GM23338 (cell line): ENCODE data around the gene EEF1E1. TPM values are rescaled to one million over a fixed set of nuclear protein-coding genes. Genes with fewer than 3 reads are reported as not detected.

ENCODE experiments used
- ATAC-seq: fragments of 200-7000 bp; cut with Tn5 transposase; 3 replicates; pipeline ENCODE4 v1.9.1; 2020
- DNase-seq: peaks from one replicate; pipeline ENCODE4 v3.0.0-alpha.2; 2015; ENCODE audit warnings: low spot score
- H2AFZ ChIP-seq: fragments of 200-600 bp; sonication (generic); 2 replicates; pipeline ENCODE4 v1.8.0; 2016; ENCODE audit warnings: antibody characterized with exemption, mild to moderate bottlenecking, moderate library complexity
- H3F3A ChIP-seq: fragments of 200-600 bp; sonication (generic); replicated peaks from 2 replicates; pipeline ENCODE4 v1.8.0; 2017; ENCODE audit warnings: antibody characterized with exemption, mixed run types, low read depth
- H3K27ac ChIP-seq: fragments of 200-600 bp; sonication (generic); 2 replicates; pipeline ENCODE4 v1.6.1; 2016; ENCODE audit warnings: low read depth
- H3K27me3 ChIP-seq: fragments of 200-600 bp; sonication (generic); 2 replicates; pipeline ENCODE4 v1.8.0; 2016; ENCODE audit warnings: mild to moderate bottlenecking, mixed run types, moderate library complexity; ENCODE audit not compliant: insufficient read depth
- H3K36me3 ChIP-seq: fragments of 200-600 bp; sonication (generic); 2 replicates; pipeline ENCODE4 v1.8.0; 2016; ENCODE audit warnings: mild to moderate bottlenecking; ENCODE audit not compliant: insufficient read depth
- H3K4me1 ChIP-seq: fragments of 200-600 bp; sonication (generic); 2 replicates; pipeline ENCODE4 v1.8.0; 2016; ENCODE audit warnings: mild to moderate bottlenecking, moderate library complexity; ENCODE audit not compliant: insufficient read depth
- H3K4me2 ChIP-seq: fragments of 200-600 bp; sonication (generic); 2 replicates; pipeline ENCODE4 v1.7.1; 2017; ENCODE audit warnings: mixed run types
- H3K4me3 ChIP-seq: fragments of 200-600 bp; sonication (generic); 2 replicates; pipeline ENCODE4 v1.6.1; 2016; ENCODE audit warnings: mixed run types
- H3K79me2 ChIP-seq: fragments of 200-600 bp; sonication (generic); replicated peaks from 2 replicates; pipeline ENCODE4 v1.8.0; 2017; ENCODE audit warnings: mild to moderate bottlenecking; ENCODE audit not compliant: insufficient read depth
- H3K9me2 ChIP-seq: fragments of 200-600 bp; sonication (generic); 2 replicates; pipeline ENCODE4 v1.8.0; 2017; ENCODE audit not compliant: insufficient read depth
- H4K20me1 ChIP-seq: fragments of 200-600 bp; sonication (generic); replicated peaks from 2 replicates; pipeline ENCODE4 v1.8.0; 2017; ENCODE audit warnings: mild to moderate bottlenecking; ENCODE audit not compliant: insufficient read depth
- H3K27ac Mint-ChIP-seq: 2 replicates; pipeline ENCODE4 v1.8.0; 2020; ENCODE audit warnings: inconsistent platforms, mild to moderate bottlenecking, moderate library complexity, mixed read lengths
- H3K27me3 Mint-ChIP-seq: 3 replicates; pipeline ENCODE4 v1.8.0; 2022; ENCODE audit warnings: low read depth, mild to moderate bottlenecking, moderate library complexity, mixed read lengths, inconsistent platforms; ENCODE audit not compliant: insufficient read depth, poor library complexity
- H3K36me3 Mint-ChIP-seq: 3 replicates; pipeline ENCODE4 v1.8.0; 2021; ENCODE audit warnings: low read depth, mild to moderate bottlenecking, inconsistent platforms, moderate library complexity, mixed read lengths
- H3K4me1 Mint-ChIP-seq: 3 replicates; pipeline ENCODE4 v1.8.0; 2020; ENCODE audit warnings: mild to moderate bottlenecking, inconsistent platforms, mixed read lengths
- H3K4me3 Mint-ChIP-seq: 3 replicates; pipeline ENCODE4 v1.8.0; 2021; ENCODE audit warnings: moderate library complexity, mild to moderate bottlenecking, inconsistent platforms, mixed read lengths
- H3K9me3 Mint-ChIP-seq: 3 replicates; pipeline ENCODE4 v1.8.0; 2020; ENCODE audit warnings: moderate library complexity, mild to moderate bottlenecking, inconsistent platforms, mixed read lengths
- CREB1 ChIP-seq: fragments of 250-450 bp; sonication (Bioruptor Pico); IDR thresholded peaks from 2 replicates; pipeline ENCODE4 v1.5.0; 2020; ENCODE audit warnings: low read depth, mild to moderate bottlenecking, moderate library complexity
- ETS1 ChIP-seq: IDR thresholded peaks from 2 replicates; pipeline ENCODE4 v1.6.1; 2016; ENCODE audit warnings: antibody characterized with exemption
- EZH2 ChIP-seq: fragments of 200-600 bp; sonication (generic); IDR thresholded peaks from one replicate; pipeline ENCODE4 v1.8.0; 2017; ENCODE audit warnings: antibody characterized with exemption, mild to moderate bottlenecking, low read depth; ENCODE audit not compliant: unreplicated experiment
- EZH2phosphoT487 ChIP-seq: fragments of 200-600 bp; sonication (generic); IDR thresholded peaks from one replicate; pipeline ENCODE4 v1.8.1; 2018; ENCODE audit warnings: antibody characterized with exemption; ENCODE audit not compliant: unreplicated experiment
- JUNB ChIP-seq: IDR thresholded peaks from one replicate; pipeline ENCODE4 v1.6.1; 2016; ENCODE audit warnings: antibody characterized with exemption; ENCODE audit not compliant: unreplicated experiment
- NANOG ChIP-seq: IDR thresholded peaks from 2 replicates; pipeline ENCODE4 v1.6.1; 2016; ENCODE audit warnings: antibody characterized with exemption, borderline replicate concordance
- POLR2AphosphoS5 ChIP-seq: IDR thresholded peaks from 2 replicates; pipeline ENCODE4 v1.6.1; 2016; ENCODE audit warnings: antibody characterized with exemption, low read depth
- ZNF114 ChIP-seq: fragments of 250-450 bp; sonication (Bioruptor Pico); IDR thresholded peaks from 2 replicates; pipeline ENCODE4 v1.5.0; 2020; ENCODE audit warnings: mild to moderate bottlenecking, moderate library complexity
- polyA plus RNA-seq: library from polyadenylated mRNA; unstranded; fragments of >200 nt; fragmentation: Nextera tagmentation; extraction: Ambion mirVana; gene quantifications from 2 replicates; pipeline ENCODE4 v1.2.1, GENCODE V29; 2016
- total RNA-seq: library from RNA; depleted of rRNA; stranded (reverse); fragments of >200 nt; shearing (Covaris generic); gene quantifications from 2 replicates; pipeline ENCODE4 v1.2.3, GENCODE V29; 2014
- TF ChIP-seq, protein P1 (sequence below): fragments of 250-450 bp; sonication (Bioruptor Pico); IDR thresholded peaks from 2 replicates; pipeline ENCODE4 v1.5.0; 2020; ENCODE audit warnings: mild to moderate bottlenecking, moderate library complexity

Gene EEF1E1
- total and polyA plus RNA-seq, 2 experiments from 2014 or later: 298 to 317 TPM

DNA sequence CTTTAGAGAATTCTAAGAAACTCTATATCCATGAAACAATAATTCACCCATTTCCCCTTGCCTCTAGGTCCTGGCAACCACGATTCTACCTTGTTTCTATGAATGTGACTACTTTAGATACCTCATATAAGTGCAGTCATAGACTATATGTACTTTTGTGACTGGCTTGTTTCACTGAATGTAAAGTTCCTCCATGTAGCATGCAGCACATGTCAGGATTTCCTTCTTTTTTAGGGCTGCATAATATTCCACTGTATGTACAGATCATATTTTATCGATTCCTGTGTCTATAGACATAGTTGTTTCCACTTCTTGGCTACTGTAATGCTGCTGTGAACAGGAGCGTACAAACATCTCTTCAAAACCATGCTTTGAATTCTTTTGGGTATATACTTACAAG, 11.7 kb downstream of the EEF1E1 start (continued):
- TF ChIP-seq ETS1 (no peak), JUNB (no peak), NANOG (no peak), POLR2AphosphoS5 (no peak)
- TF ChIP-seq, protein P1, sequence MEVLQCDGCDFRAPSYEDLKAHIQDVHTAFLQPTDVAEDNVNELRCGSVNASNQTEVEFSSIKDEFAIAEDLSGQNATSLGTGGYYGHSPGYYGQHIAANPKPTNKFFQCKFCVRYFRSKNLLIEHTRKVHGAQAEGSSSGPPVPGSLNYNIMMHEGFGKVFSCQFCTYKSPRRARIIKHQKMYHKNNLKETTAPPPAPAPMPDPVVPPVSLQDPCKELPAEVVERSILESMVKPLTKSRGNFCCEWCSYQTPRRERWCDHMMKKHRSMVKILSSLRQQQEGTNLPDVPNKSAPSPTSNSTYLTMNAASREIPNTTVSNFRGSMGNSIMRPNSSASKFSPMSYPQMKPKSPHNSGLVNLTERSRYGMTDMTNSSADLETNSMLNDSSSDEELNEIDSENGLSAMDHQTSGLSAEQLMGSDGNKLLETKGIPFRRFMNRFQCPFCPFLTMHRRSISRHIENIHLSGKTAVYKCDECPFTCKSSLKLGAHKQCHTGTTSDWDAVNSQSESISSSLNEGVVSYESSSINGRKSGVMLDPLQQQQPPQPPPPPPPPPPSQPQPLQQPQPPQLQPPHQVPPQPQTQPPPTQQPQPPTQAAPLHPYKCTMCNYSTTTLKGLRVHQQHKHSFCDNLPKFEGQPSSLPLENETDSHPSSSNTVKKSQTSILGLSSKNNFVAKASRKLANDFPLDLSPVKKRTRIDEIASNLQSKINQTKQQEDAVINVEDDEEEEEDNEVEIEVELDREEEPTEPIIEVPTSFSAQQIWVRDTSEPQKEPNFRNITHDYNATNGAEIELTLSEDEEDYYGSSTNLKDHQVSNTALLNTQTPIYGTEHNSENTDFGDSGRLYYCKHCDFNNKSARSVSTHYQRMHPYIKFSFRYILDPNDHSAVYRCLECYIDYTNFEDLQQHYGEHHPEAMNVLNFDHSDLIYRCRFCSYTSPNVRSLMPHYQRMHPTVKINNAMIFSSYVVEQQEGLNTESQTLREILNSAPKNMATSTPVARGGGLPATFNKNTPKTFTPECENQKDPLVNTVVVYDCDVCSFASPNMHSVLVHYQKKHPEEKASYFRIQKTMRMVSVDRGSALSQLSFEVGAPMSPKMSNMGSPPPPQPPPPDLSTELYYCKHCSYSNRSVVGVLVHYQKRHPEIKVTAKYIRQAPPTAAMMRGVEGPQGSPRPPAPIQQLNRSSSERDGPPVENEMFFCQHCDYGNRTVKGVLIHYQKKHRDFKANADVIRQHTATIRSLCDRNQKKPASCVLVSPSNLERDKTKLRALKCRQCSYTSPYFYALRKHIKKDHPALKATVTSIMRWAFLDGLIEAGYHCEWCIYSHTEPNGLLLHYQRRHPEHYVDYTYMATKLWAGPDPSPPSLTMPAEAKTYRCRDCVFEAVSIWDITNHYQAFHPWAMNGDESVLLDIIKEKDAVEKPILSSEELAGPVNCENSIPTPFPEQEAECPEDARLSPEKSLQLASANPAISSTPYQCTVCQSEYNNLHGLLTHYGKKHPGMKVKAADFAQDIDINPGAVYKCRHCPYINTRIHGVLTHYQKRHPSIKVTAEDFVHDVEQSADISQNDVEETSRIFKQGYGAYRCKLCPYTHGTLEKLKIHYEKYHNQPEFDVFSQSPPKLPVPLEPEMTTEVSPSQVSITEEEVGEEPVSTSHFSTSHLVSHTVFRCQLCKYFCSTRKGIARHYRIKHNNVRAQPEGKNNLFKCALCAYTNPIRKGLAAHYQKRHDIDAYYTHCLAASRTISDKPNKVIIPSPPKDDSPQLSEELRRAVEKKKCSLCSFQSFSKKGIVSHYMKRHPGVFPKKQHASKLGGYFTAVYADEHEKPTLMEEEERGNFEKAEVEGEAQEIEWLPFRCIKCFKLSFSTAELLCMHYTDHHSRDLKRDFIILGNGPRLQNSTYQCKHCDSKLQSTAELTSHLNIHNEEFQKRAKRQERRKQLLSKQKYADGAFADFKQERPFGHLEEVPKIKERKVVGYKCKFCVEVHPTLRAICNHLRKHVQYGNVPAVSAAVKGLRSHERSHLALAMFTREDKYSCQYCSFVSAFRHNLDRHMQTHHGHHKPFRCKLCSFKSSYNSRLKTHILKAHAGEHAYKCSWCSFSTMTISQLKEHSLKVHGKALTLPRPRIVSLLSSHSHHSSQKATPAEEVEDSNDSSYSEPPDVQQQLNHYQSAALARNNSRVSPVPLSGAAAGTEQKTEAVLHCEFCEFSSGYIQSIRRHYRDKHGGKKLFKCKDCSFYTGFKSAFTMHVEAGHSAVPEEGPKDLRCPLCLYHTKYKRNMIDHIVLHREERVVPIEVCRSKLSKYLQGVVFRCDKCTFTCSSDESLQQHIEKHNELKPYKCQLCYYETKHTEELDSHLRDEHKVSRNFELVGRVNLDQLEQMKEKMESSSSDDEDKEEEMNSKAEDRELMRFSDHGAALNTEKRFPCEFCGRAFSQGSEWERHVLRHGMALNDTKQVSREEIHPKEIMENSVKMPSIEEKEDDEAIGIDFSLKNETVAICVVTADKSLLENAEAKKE (CRISPR knock-in tag): no peak

- Histone ChIP-seq H3F3A (no peaks in the 10 kb centered on the region), H3K36me3 (peaks cover 53% of the 10 kb centered on the region), H3K79me2 (peaks cover 87% of the 10 kb centered on the region), H3K27me3 (no peaks in the 10 kb centered on the region), H3K27ac (no peak overlapping the region), H3K9me2 (no peaks in the 10 kb centered on the region), H3K4me3 (no peak overlapping the region), H4K20me1 (peaks cover 39% of the 10 kb centered on the region), H3K4me1 (no peaks in the 10 kb centered on the region; the same call in 1 of the 2 replicates), H2AFZ (no peak overlapping the region), H3K4me2 (no peak overlapping the region)
- ATAC-seq (no peak), DNase-seq (no peak)
- peaks cover 74% of the 10 kb centered on the region for H3K36me3 Mint-ChIP-seq
- H3K27me3 Mint-ChIP-seq: no peaks in the 10 kb centered on the region
- no peak overlapping the region for H3K27ac Mint-ChIP-seq
- H3K4me1 Mint-ChIP-seq: peaks cover 11% of the 10 kb centered on the region
- H3K9me3 Mint-ChIP-seq: peaks cover 24% of the 10 kb centered on the region
- no peak overlapping the region for H3K4me3 Mint-ChIP-seq
- no peak for TF ChIP-seq ZNF114 (CRISPR knock-in tag)
- no peak for TF ChIP-seq CREB1 (CRISPR knock-in tag)
- TF ChIP-seq, protein P1 (CRISPR knock-in tag): no peak
- TF ChIP-seq EZH2: no peak
- TF ChIP-seq EZH2phosphoT487: no peak
These were observed 13.5 kb downstream of the EEF1E1 start for GRCh38 chr6:8088886-8089285.
